ENCODE measurements around the gene SEMA3D.
A peak's percentile ranks its signal among the peaks of the same experiment; 100 is the strongest.

The SEMA3D gene

DNA sequence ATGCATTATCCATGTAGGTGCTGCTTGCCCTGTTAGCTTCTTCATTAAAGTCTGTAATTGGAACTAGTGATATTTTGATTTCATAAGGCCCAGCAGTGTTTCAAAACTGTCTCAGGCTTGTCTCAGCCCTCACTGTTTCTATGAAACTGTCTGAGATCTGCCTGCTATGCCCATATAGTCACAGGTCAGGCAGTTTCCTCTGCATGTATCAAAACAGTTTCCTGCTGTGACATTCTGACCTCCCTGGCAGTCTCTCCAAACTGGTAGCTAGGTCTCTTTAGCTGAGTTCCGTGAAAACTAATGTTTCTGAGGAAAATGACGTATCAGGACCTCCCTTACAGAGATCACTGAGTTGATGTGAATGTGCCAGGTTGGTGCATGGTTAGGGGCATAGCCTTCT lies 18.9 kb upstream of the SEMA3D start:
- DNase-seq (ENCODE audit: low spot score) = no peak
- Mint-ChIP-seq H3K9me3 (peaks cover 10% of the 10 kb centered on the region), H3K27ac (no peak overlapping the region), H3K36me3 (ENCODE audit: low read depth) (no peaks in the 10 kb centered on the region), H3K4me3 (no peak overlapping the region), H3K27me3 (ENCODE audit: low read depth) (no peaks in the 10 kb centered on the region), H3K4me1 (ENCODE audit: low read depth) (no peaks in the 10 kb centered on the region)

DNA sequence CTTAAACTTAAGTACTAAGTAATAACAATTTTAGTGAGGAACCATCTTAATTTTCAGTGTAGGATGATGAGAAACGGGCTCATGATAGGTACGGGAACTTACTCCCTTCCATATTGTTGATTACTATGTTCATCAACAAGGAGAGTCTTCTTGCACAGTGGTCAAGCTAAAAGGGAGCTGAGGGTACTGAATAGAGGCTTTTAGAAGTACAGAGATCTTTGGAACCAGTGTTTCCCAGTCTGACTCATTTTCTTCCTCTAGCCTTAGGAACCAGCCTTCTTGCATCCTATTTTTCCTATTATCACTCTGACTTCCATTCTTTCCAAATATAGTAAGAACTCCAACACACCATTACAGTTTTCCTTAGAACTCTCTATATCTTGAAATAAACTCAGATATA lies 17.6 kb upstream of the SEMA3D start:
- H3K4me1 Mint-ChIP-seq (ENCODE audit: low read depth) = no peaks in the 10 kb centered on the region
- H3K27me3 Mint-ChIP-seq (ENCODE audit: low read depth) = no peaks in the 10 kb centered on the region
- peaks cover 10% of the 10 kb centered on the region for H3K9me3 Mint-ChIP-seq
- no peak overlapping the region for H3K4me3 Mint-ChIP-seq
- H3K27ac Mint-ChIP-seq = no peak overlapping the region
- H3K36me3 Mint-ChIP-seq (ENCODE audit: low read depth) = no peaks in the 10 kb centered on the region
- DNase-seq (ENCODE audit: low spot score) = no peak

- DNase-seq (ENCODE audit: low spot score) = no peak
- H3K27me3 Mint-ChIP-seq (ENCODE audit: low read depth) = no peaks in the 10 kb centered on the region
- H3K4me1 Mint-ChIP-seq (ENCODE audit: low read depth) = no peaks in the 10 kb centered on the region
- no peaks in the 10 kb centered on the region for H3K36me3 Mint-ChIP-seq (ENCODE audit: low read depth)
- H3K9me3 Mint-ChIP-seq = peaks cover 10% of the 10 kb centered on the region
- no peak overlapping the region for H3K27ac Mint-ChIP-seq
- H3K4me3 Mint-ChIP-seq = no peak overlapping the region
Measured at GRCh38 chr7:85204061-85204460, 17.2 kb upstream of the SEMA3D start.

DNA sequence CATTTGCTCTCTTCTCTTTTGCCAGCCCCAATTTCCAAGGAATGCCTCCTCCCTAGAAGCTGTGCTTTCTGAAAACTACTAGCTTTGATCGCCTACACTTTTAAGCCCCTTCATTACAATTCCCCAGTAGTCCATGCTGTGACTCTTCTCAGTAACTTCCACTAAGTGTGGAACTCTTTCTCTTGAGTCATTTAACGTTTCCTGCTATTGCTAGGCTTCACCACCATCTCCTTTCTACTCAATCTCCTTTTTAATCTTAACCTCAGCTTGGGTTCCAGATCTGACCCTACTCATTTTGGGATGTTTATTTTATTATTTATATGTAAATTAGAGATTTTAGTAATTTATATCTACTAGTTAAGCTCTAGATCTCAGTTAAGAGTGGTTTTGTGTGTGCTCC lies 14.4 kb upstream of the SEMA3D start:
- no peaks in the 10 kb centered on the region for H3K36me3 Mint-ChIP-seq (ENCODE audit: low read depth)
- H3K27me3 Mint-ChIP-seq (ENCODE audit: low read depth) = no peaks in the 10 kb centered on the region
- H3K4me3 Mint-ChIP-seq = no peak overlapping the region
- peaks cover 10% of the 10 kb centered on the region for H3K9me3 Mint-ChIP-seq
- no peak overlapping the region for H3K27ac Mint-ChIP-seq
- H3K4me1 Mint-ChIP-seq (ENCODE audit: low read depth) = no peaks in the 10 kb centered on the region
- DNase-seq (ENCODE audit: low spot score) = no peak

GRCh38 chr7:85196696-85197095 lies 9.8 kb upstream of the SEMA3D start:
- Mint-ChIP-seq H3K36me3 (ENCODE audit: low read depth) (no peaks in the 10 kb centered on the region), H3K27ac (no peak overlapping the region), H3K4me3 (no peak overlapping the region), H3K9me3 (peaks cover 5% of the 10 kb centered on the region), H3K27me3 (ENCODE audit: low read depth) (no peaks in the 10 kb centered on the region), H3K4me1 (ENCODE audit: low read depth) (no peaks in the 10 kb centered on the region)
- DNase-seq (ENCODE audit: low spot score) = no peak

DNA sequence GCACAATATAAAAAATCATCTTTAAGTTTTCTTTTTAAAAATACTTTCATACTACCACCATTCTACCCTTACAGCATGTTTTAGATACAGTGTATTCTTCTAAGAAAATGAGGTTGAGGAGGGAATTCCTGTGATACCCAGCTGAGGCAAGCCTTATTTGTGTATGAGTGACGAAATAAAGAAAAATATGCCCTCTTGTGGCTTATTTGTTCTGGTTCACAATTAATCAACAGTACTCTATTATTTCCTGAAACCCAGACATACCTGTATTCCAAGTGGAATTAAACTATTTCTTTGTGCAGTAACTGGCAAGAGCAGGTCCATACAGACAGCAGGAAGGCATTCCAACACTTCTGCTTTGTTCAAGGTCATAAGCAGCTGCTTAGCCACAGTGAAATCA lies 4.5 kb upstream of the SEMA3D start:
- Mint-ChIP-seq H3K9me3 (no peaks in the 10 kb centered on the region), H3K4me1 (ENCODE audit: low read depth) (no peaks in the 10 kb centered on the region), H3K27ac (no peak overlapping the region), H3K4me3 (no peak overlapping the region), H3K27me3 (ENCODE audit: low read depth) (peaks cover 13% of the 10 kb centered on the region), H3K36me3 (ENCODE audit: low read depth) (no peaks in the 10 kb centered on the region)
- DNase-seq (ENCODE audit: low spot score) = no peak

DNA sequence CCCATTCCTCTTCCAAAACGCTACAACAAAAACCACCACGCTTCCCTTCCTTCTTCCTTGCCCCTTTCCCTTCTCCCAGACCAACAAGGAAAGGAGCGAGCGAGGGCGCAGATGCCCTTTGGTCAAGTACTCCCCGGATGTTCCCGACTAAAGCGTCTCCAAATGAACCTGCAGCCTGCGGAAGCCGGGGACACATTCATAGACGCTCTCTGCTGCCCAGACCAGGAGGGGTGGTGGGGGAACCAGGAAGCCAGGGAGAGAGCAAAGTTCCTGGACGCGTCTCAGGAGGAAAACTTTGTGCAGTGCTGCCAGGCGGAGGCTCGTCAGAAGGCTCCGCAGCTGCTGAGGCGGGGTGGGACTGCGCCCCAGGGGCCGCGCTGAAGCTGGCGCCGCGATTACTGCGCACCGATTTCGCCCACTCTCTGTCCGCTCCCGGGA lies 754 bp downstream of the SEMA3D start:
- Mint-ChIP-seq H3K4me3 (no peak overlapping the region), H3K4me1 (ENCODE audit: low read depth) (no peaks in the 10 kb centered on the region), H3K27me3 (ENCODE audit: low read depth) (peaks cover 35% of the 10 kb centered on the region)

GRCh38 chr7:85185424-85186082 lies 1.3 kb downstream of the SEMA3D start:
- no peaks in the 10 kb centered on the region for H3K9me3 Mint-ChIP-seq
- DNase-seq (ENCODE audit: low spot score) = no peak
- no peak overlapping the region for H3K4me3 Mint-ChIP-seq
- no peaks in the 10 kb centered on the region for H3K4me1 Mint-ChIP-seq (ENCODE audit: low read depth)
- H3K27me3 Mint-ChIP-seq (ENCODE audit: low read depth) = peaks cover 35% of the 10 kb centered on the region
- peak overlapping the region; percentile 17 for H3K27ac Mint-ChIP-seq
- no peaks in the 10 kb centered on the region for H3K36me3 Mint-ChIP-seq (ENCODE audit: low read depth)

More for the DNA sequence above, 754 bp downstream of the SEMA3D start:
- Mint-ChIP-seq H3K36me3 (ENCODE audit: low read depth) (no peaks in the 10 kb centered on the region), H3K9me3 (no peaks in the 10 kb centered on the region), H3K27ac (no peak overlapping the region)
- no peak for DNase-seq (ENCODE audit: low spot score)

GRCh38 chr7:85184599-85185423 lies 2.0 kb downstream of the SEMA3D start:
- Mint-ChIP-seq H3K4me1 (ENCODE audit: low read depth) (no peaks in the 10 kb centered on the region), H3K9me3 (peaks cover 5% of the 10 kb centered on the region), H3K36me3 (ENCODE audit: low read depth) (no peaks in the 10 kb centered on the region), H3K27ac (no peak overlapping the region), H3K27me3 (ENCODE audit: low read depth) (peaks cover 35% of the 10 kb centered on the region), H3K4me3 (no peak overlapping the region)
- no peak for DNase-seq (ENCODE audit: low spot score)

GRCh38 chr7:85183296-85183695 lies 3.6 kb downstream of the SEMA3D start:
- H3K36me3 Mint-ChIP-seq (ENCODE audit: low read depth) = no peaks in the 10 kb centered on the region
- no peak overlapping the region for H3K27ac Mint-ChIP-seq
- H3K9me3 Mint-ChIP-seq = peaks cover 13% of the 10 kb centered on the region
- H3K27me3 Mint-ChIP-seq (ENCODE audit: low read depth) = peaks cover 35% of the 10 kb centered on the region
- H3K4me3 Mint-ChIP-seq = no peak overlapping the region
- no peaks in the 10 kb centered on the region for H3K4me1 Mint-ChIP-seq (ENCODE audit: low read depth)
- no peak for DNase-seq (ENCODE audit: low spot score)

DNA sequence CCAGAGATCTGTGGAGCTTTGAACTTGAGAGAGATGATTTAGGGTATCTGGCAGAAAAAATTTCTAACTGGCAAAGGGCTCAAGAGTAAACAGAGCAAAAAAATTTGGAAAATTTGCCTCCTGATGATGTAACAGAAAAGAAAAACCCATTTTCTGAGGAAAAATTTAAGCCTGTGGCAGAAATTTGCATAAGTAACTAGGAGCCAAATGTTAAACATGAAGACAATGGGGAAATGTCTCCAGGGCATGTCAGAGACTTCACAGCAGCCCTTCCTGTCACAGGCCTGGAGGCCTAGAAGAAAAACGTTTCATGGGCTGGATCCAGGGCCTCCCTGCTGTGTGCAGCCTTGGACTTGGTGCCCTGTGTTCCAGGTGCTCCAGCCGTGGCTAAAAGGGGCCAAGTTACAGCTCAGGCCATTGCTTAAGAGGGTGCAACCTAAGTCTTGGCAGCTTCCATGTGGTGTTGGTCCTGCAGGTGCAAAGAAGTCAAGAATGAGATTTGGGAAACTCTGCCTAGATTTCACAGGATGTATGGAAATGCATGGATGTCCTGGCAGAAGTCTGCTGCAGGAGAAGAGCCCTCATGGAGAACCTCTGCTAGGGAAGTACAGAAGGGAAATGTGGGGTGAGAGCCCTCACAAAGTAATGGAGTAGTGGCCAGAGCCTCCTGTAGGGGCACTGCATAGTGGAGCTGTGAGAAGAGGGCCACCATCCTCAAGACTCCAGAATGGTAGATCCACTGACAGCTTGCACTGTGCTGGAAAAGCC lies 8.1 kb downstream of the SEMA3D start:
- no peak overlapping the region for H3K4me3 Mint-ChIP-seq
- no peak for DNase-seq (ENCODE audit: low spot score)

GRCh38 chr7:85177316-85177715 lies 9.5 kb downstream of the SEMA3D start:
- no peak for DNase-seq (ENCODE audit: low spot score)
- no peaks in the 10 kb centered on the region for H3K36me3 Mint-ChIP-seq (ENCODE audit: low read depth)
- no peak overlapping the region for H3K27ac Mint-ChIP-seq
- no peaks in the 10 kb centered on the region for H3K4me1 Mint-ChIP-seq (ENCODE audit: low read depth)
- H3K27me3 Mint-ChIP-seq (ENCODE audit: low read depth) = no peaks in the 10 kb centered on the region
- no peak overlapping the region for H3K4me3 Mint-ChIP-seq
- peaks cover 17% of the 10 kb centered on the region for H3K9me3 Mint-ChIP-seq

More for the DNA sequence above, 8.1 kb downstream of the SEMA3D start:
- Mint-ChIP-seq H3K4me1 (ENCODE audit: low read depth) (no peaks in the 10 kb centered on the region), H3K27ac (no peak overlapping the region), H3K27me3 (ENCODE audit: low read depth) (peaks cover 4% of the 10 kb centered on the region), H3K9me3 (peaks cover 17% of the 10 kb centered on the region), H3K36me3 (ENCODE audit: low read depth) (no peaks in the 10 kb centered on the region)

GRCh38 chr7:85176197-85176596 lies 10.7 kb downstream of the SEMA3D start:
- DNase-seq (ENCODE audit: low spot score) = no peak
- no peaks in the 10 kb centered on the region for H3K36me3 Mint-ChIP-seq (ENCODE audit: low read depth)
- peaks cover 17% of the 10 kb centered on the region for H3K9me3 Mint-ChIP-seq
- no peak overlapping the region for H3K27ac Mint-ChIP-seq
- H3K27me3 Mint-ChIP-seq (ENCODE audit: low read depth) = no peaks in the 10 kb centered on the region
- H3K4me3 Mint-ChIP-seq = no peak overlapping the region
- no peaks in the 10 kb centered on the region for H3K4me1 Mint-ChIP-seq (ENCODE audit: low read depth)

DNA sequence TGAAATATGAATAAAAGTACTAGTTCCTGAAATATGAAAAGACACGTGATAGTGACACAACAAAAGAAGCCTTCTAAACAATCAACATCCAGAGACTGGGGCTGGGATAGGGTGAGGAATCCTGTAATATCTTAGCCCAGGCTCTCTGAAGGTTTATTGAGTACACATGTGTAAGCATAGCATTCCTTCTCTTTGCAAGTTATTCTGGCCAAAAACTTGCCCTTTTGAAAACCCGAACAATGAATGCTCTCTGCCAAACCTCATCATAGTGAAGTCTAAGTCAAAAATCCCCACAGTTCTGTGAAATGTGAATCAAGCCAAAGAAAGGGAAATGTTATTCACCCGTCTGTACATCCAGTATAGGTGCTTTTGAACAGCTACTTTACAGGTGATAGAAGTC lies 11.6 kb downstream of the SEMA3D start:
- Mint-ChIP-seq H3K4me3 (no peak overlapping the region), H3K27ac (no peak overlapping the region), H3K4me1 (ENCODE audit: low read depth) (no peaks in the 10 kb centered on the region), H3K27me3 (ENCODE audit: low read depth) (no peaks in the 10 kb centered on the region), H3K36me3 (ENCODE audit: low read depth) (no peaks in the 10 kb centered on the region), H3K9me3 (peaks cover 16% of the 10 kb centered on the region)
- no peak for DNase-seq (ENCODE audit: low spot score)

Measured in T-helper 2 cell treated with Interferon-gamma antibody and Interleukin-4, amounts not matched to agents 5 μg/mL and 100 μg/mL, for 36 hours (primary cell).